IPS-NIHi7 (cell line): ENCODE data around the gene IKZF4.
"Not testable (repeated sequence)": the region's sequence is repeated elsewhere in the genome, so short reads cannot be mapped to it uniquely, and the experiment has no call there.

Experiments
- DNase-seq: peaks from one replicate; pipeline ENCODE4 v3.0.0; 2012; ENCODE audit warnings: mixed read lengths; ENCODE audit errors: extremely low spot score

IKZF4 gene

DNA sequence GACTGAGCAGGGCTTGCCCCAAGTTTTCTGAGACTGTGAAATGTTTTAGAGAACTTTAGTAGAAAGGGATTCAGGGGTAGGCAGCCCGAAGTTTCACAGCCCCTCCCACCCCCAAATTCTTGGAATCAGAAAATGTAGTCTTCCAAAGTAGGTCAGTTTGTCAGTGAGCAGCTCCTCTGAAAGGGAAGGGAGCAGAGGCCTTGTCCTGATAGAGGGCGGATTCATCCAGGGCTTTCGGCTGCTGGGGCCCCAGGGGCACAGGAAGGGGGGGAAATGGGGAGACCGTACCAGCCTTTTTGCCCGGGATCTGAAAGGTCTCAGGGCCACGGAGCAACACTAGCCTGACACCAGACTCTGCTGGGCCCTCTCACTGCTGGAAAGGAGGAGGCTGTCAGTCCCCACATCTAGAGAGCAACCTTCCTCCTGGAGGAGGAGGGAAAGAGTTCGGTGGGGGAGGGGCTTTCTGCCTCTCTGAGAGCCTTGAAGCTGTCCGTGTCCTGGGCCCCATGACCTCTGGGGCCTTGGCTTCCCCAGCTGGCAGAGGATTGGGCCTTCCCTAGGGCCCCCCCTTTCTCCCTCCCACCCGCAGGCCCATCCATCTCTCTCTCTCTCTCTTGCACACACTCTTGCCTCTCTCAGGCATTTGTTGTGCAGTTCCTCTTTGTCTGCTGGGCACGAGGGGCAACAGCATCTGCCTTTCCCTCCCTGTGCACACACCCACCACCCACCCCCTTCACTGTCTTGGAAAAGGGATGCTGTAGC, at the start of gene IKZF4:
Gene IKZF4 (plus strand): TSS at position 621 of the 762 bp plus-strand sequence. CDS start 451 bp downstream, outside the sequence.
- DNase-seq, result peak; percentile 77

DNA sequence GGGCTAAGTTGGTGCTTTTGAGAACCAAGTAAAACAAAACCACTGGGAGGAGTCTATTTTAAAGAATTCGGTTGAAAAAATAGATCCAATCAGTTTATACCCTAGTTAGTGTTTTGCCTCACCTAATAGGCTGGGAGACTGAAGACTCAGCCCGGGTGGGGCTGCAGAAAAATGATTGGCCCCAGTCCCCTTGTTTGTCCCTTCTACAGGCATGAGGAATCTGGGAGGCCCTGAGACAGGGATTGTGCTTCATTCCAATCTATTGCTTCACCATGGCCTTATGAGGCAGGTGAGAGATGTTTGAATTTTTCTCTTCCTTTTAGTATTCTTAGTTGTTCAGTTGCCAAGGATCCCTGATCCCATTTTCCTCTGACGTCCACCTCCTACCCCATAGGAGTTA, 48.8 kb upstream of the IKZF4 start:
- no peak for DNase-seq

DNA sequence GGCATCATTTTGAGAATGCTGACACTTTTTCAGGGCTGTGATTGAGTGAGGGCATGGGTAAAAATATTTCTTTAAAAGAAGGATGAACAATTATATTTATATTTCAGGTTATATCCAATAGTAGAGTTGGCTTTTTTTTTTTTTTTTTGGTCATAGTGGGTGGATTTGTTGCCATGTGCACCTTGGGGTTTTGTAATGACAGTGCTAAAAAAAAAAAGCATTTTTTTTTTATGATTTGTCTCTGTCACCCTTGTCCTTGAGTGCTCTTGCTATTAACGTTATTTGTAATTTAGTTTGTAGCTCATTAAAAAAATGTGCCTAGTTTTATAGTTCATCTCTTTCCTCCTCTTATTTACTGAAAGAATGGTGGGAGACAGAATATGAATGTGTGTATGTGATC, 48.4 kb upstream of the IKZF4 start:
- DNase-seq, result no peak

DNA sequence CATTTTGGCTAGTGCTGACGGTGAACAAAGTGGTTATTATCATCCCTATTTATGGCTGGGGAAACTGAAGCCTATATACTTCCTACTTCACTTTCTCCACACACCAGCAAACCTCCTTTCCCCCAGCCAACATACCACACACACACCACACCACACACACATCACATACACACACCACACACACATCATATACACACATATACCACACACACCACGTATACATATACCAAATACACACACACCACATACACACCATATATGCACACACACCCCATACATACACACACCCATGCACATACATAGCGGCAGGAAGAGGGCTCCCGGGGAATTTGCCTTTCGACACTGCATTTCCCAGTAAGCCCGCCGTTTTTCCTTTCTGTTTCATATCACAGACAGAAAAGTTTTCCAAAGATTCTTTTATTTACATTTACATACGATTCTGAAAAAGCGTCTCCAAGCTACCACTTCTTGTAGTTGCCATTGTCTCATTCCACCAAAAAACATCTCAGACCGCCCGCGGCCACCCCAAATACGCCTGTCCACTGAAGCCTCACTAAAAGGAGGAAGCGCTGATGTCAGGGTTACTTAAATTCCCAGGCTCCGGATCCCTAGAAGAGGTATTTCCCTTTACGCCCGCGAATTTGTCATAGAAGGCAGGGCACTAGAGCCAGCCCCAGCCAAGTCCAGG, 47.8 kb upstream of the IKZF4 start:
- no peak for DNase-seq

DNA sequence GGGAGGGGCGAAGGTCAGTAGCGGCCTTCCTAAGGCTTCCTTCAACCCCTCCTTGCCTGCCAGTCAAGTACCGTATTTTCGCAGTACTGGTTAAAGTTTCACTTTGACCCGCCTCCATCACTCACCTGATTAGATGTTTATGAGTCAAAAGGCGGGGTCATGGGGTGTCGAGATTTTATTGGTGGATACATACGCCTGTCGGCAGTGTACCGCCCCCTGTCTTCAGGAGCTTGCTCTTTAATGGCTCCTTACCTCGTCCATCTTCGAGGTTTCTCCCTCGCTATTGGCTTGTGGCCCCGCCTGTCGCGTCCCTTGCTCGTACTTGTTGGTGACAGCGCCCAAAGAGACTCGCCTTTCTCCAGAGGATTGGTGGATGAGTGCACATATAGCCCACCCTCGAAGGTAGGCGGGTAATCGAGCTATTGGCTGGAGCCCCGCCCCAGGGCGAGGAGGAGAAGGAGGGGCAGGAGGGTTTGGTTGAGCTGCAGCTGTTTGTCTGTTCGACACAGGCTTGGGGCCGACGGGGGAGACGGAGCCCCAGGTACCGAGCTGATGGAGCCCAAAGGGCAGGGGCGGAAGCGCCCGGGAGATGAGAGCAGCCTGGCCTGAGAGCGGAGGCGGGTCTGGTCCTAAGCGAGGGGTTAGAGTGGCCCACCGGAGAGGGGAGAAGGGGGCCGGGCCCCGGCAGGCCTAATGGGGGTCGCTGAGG, 47.1 kb upstream of the IKZF4 start, which contains the start of gene RAB5B:
Gene RAB5B (plus strand): TSS at position 480 of the 709 bp plus-strand sequence. CDS start 12,883 bp downstream, outside the sequence.
- DNase-seq, result peak; percentile 96

DNA sequence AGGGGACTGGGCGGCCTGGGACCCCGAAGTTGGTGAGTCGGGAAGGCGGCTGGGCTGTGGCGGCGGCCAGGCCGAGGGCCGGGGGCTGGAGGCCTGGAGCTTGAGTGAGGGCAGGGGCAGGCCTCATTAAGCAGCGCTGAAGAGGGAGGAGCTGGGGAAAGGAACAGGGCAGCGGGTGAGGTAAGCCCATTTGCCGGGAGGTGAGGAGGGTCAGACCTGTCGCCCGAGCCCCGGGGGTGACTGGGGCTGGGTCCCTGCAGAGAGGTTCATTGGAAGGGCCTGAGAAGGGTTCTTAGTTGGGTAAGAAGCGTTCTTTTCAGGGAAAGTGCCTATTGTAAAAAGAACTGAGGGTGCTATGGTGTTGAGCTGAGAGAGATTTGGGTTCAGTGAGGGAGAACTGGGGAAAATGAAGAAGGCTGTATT, 46.5 kb upstream of the IKZF4 start:
- DNase-seq, result peak; percentile 67

GRCh38 chr12:55978393-55978792, 42.5 kb upstream of the IKZF4 start:
- no peak for DNase-seq

- DNase-seq, result no peak
Observed at GRCh38 chr12:55979069-55979468, 41.8 kb upstream of the IKZF4 start.

GRCh38 chr12:55981882-55982281, 39.0 kb upstream of the IKZF4 start:
- not testable (repeated sequence) for DNase-seq

- no peak for DNase-seq
Observed at GRCh38 chr12:55982319-55982936, 38.4 kb upstream of the IKZF4 start.

DNA sequence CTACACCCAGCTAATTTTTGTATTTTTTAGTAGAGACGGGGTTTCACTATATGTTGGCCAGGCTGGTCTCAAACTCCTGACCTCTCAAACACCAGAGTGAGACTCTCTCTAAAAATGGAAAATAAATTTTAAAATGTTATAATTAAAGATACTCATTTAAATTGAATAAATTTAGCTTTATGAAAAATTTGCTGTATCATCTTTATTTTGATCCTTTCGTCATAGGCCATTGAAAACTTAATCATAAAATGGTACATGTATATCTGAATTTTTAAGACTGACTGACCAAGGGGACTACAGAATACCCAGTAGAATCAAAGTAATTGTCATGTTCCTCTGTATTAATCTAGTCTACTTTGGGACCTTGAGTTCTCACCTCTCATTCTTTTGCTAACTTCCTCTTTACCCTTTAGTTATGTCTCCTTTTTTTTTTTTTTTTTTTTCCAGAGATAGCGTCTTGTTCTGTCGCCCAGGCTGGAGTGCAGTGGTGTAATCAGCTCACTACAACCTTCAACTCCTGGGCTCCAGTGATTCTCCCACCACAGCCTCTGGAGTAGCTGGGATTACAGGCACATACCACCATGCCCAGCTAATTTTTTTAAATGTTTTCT, 37.5 kb upstream of the IKZF4 start:
- no peak for DNase-seq

DNA sequence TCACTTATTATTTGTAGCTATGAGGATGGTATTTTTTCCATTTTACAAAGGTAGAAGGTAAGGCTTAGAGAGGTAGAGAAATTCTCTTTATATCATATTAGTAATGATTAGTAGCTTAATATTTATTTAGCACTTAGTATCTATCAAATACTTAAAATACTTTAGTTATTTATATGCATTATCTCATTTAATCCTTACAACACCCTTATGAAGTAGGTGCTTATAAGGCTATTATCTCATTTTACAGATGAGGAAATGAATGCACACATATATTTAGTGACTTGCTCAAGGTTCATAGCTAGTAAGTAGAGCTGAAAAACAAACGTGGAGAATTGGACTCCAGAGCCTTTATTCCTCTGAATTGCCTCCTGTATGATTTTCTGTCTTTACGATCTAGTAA, 36.0 kb upstream of the IKZF4 start:
- no peak for DNase-seq

DNA sequence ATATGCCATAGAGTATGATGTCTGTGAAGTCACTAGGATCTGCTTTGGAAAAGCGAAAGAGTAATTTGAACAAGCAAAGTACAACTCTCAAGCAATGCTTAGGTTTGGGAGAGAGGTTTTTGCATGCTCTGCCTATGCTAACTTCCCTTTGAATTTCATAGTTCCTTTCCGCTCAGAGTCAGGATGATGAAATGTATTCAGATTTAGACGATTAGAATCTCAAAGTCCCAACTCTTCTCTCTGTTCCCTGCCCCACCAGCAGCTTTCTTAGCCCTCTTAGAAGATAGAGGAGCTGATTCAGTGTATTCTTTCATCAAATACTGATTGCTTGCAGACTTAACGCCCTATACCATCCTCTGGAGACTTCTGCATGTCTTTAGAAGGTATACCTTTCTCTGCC, 35.5 kb upstream of the IKZF4 start:
- no peak for DNase-seq

DNA sequence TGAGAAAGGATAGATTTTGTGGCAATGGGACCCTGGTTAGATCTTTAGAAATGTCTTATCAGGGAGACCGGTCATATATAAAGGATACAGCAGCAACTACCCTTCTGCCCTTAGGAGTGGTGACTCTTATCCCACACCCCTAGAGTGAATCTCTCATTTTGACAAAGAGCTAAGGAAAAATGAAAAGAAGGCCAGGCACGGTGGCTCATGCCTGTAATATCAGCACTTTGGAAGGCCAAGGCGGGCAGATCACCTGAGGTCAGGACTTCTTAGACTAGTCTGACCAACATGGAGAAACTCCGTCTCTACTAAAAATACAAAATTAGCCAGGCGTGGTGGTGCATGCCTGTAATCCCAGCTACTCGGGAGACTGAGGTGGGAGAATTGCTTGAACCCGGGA, 34.9 kb upstream of the IKZF4 start:
- DNase-seq, result not testable (repeated sequence)

- no peak for DNase-seq
Observed at GRCh38 chr12:55991110-55991509, 29.7 kb upstream of the IKZF4 start.

DNA sequence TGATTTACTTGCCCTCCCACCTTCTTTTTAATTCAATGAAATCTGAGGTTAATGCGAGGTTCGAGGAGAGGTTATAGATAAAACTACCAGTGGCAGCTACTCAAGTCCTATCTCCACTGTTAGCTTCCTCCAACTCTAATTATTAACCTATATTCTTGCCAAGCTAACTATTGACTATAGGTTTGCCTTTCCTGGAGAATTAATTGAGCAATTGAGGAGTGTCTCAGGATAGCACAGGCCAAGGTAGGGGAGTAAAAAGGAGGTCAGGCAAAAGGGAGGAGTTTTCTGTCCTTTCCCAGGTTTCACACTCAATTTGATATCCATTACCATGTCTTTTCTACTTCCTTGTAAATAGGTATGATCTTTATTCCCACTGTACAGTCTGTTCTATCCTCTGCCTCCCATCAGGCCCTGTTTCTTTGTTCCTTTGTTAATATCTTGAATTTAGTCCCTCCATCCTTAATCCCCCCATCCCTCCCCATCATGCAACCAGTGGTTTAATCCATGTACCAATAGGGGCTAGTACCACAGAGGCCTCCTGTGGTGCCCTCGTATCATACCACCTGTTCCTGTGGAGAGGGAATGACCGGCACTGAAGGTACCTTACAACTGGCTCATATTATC, 27.5 kb upstream of the IKZF4 start:
- DNase-seq, result no peak

GRCh38 chr12:55995366-55995765, 25.5 kb upstream of the IKZF4 start:
- no peak for DNase-seq

GRCh38 chr12:55996201-55996714, 24.6 kb upstream of the IKZF4 start:
- peak; percentile 35 for DNase-seq

- peak; percentile 100 for DNase-seq
Observed at GRCh38 chr12:55996715-55997534, 23.9 kb upstream of the IKZF4 start, which contains the start of gene SUOX. Gene SUOX, plus strand, starts transcription at chr12:55997276. Its CDS starts 4,946 bp downstream, at chr12:56002222.

GRCh38 chr12:55997535-55997859, 23.3 kb upstream of the IKZF4 start:
- peak; percentile 28 for DNase-seq
